ENCODE measurements around the gene EZR. TPM values are rescaled to one million over a fixed set of nuclear protein-coding genes. Genes with fewer than 3 reads are reported as not detected.
A peak's percentile ranks its signal among the peaks of the same experiment; 100 is the strongest.

Gene EZR
- total and polyA plus RNA-seq, 9 of the 15 experiments (the other 6 are each of a cell fraction or from before 2014, with no cell fraction given): 36.5 to 162 (median 104) TPM

GRCh38 chr6:158854214-158855101 is 35.3 kb upstream of the EZR start (continued):
- TF ChIP-seq MITF (IDR thresholded peaks at IDR 0.05) (no peak), TSHZ1 (CRISPR knock-in tag; IDR thresholded peaks at IDR 0.05) (no peak), DEAF1 (CRISPR knock-in tag; IDR thresholded peaks at IDR 0.05) (peak; percentile 16; the same call in 1 of the 2 replicates), CTCFL (IDR thresholded peaks at IDR 0.05; ENCODE audit: borderline replicate concordance, insufficient read depth, low read depth, low read length, poor library complexity, severe bottlenecking) (no peak), ZFP91 (CRISPR knock-in tag; IDR thresholded peaks at IDR 0.05) (0 out of 2 replicates have a peak, but pooled peaks have one; percentile 23), FOS (IDR thresholded peaks at IDR 0.05; ENCODE audit: extremely low read depth, insufficient read length) (peak; percentile 1), PCBP2 (IDR thresholded peaks at IDR 0.05; ENCODE audit: low read depth, low read length, poor library complexity, severe bottlenecking) (no peak), KDM1A (IDR thresholded peaks at IDR 0.05) (peak; percentile 72 to 75), USF2 (CRISPR knock-in tag; IDR thresholded peaks at IDR 0.05) (no peak), FOXA3 (CRISPR knock-in tag; conservative IDR thresholded peaks at IDR 0.05 in 1 of 2, IDR thresholded peaks at IDR 0.05 in 1 of 2) (peak in 1 of 2 experiments; percentile 10; a peak in 1 of 4 replicates), MEIS2 (IDR thresholded peaks at IDR 0.05; ENCODE audit: partially characterized antibody) (no peak), SOX6 (IDR thresholded peaks at IDR 0.05) (peak; percentile 92), EHMT2 (IDR thresholded peaks at IDR 0.05) (peak; percentile 84), ZZZ3 (IDR thresholded peaks at IDR 0.05) (no peak)
